A549 (cell line): ENCODE measurements around the gene WNK4. TPM values are rescaled to one million over a fixed set of nuclear protein-coding genes. Genes with fewer than 3 reads are reported as not detected.

Experiments
- ATAC-seq, 2 experiments: fragments of 200-7000 bp in 1 of 2; fragments of >200 bp in 1 of 2; cut with Nextera tagmentation in 1 of 2; cut with Tn5 transposase in 1 of 2; 3 replicates each; pipeline versions ENCODE4 v1.8.0 to v1.9.1; 2018 to 2020; ENCODE audit warnings: mild to moderate bottlenecking in 1 of 2, moderate library complexity in 1 of 2
- CTCF ChIA-PET: fragments of 300-600 bp; sonication (Branson Sonifier 250); formaldehyde crosslinking; extraction: SDS; loops from one replicate; lab custom pipeline; 2021; ENCODE audit warnings: antibody characterized with exemption, inconsistent platforms; lab: Yijun Ruan, JAX
- POLR2A ChIA-PET: fragments of 350-600 bp; formaldehyde crosslinking; extraction: SDS; loops from one replicate; lab custom pipeline; 2021; ENCODE audit warnings: antibody characterized with exemption, inconsistent platforms; lab: Yijun Ruan, JAX
- DNase-seq, 2 experiments: peaks; one replicate each; pipeline versions ENCODE4 v3.0.0 to v3.0.0-alpha.2; 2011 to 2016; ENCODE audit warnings: low read depth in 1 of 2, low spot score in 1 of 2
- FAIRE-seq: peaks from 2 replicates; lab custom pipeline; 2011; peaks lifted over from hg19 to GRCh38; lab: Jason Lieb, UNC
- H3K27ac ChIP-seq, 2 experiments: fragments of >200 bp; sonication (Bioruptor Twin); formaldehyde crosslinking; 3 replicates each; pipeline ENCODE4 v1.5.1; 2016 to 2017
- H3K4me1 ChIP-seq: fragments of >200 bp; sonication (Bioruptor Twin); formaldehyde crosslinking; 3 replicates; pipeline ENCODE4 v1.6.1; 2016
- H3K4me2 ChIP-seq: fragments of >200 bp; sonication (Bioruptor Twin); formaldehyde crosslinking; 3 replicates; pipeline ENCODE4 v1.6.1; 2016
- H3K4me3 ChIP-seq: fragments of >200 bp; sonication (Bioruptor Twin); formaldehyde crosslinking; 3 replicates; pipeline ENCODE4 v1.5.1; 2016
- H3K9me3 ChIP-seq: fragments of >200 bp; sonication (Bioruptor Twin); formaldehyde crosslinking; 3 replicates; pipeline ENCODE4 v1.6.1; 2016
- BHLHE40 ChIP-seq: IDR thresholded peaks from 2 replicates; pipeline ENCODE4 v1.6.1; 2012; ENCODE audit warnings: low read depth, low read length, inconsistent platforms
- CBX2 ChIP-seq: fragments of 200-600 bp; sonication (generic); IDR thresholded peaks from 2 replicates; pipeline ENCODE4 v1.6.1; 2016; ENCODE audit warnings: low read depth, mild to moderate bottlenecking, borderline replicate concordance
- CEBPB ChIP-seq, 2 experiments: fragments of >200 bp in 1 of 2; sonication (Bioruptor Twin) in 1 of 2; formaldehyde crosslinking in 1 of 2; IDR thresholded peaks; 2 replicates each; pipeline ENCODE4 v1.6.1; 2012 to 2016
- CHD2 ChIP-seq: fragments of 150-350 bp; IDR thresholded peaks from 2 replicates; pipeline ENCODE4 v1.6.1; 2014; ENCODE audit warnings: low read length; ENCODE audit not compliant: partially characterized antibody
- EHF ChIP-seq: fragments of 250-450 bp; sonication (Bioruptor Pico); IDR thresholded peaks from 2 replicates; pipeline ENCODE4 v1.5.0; 2020; ENCODE audit warnings: mild to moderate bottlenecking
- EHMT2 ChIP-seq: fragments of 200-600 bp; sonication (generic); IDR thresholded peaks from 2 replicates; pipeline ENCODE4 v1.6.1; 2016; ENCODE audit warnings: antibody characterized with exemption, low read depth, mild to moderate bottlenecking, moderate library complexity
- ESRRA ChIP-seq: fragments of 150-350 bp; IDR thresholded peaks from 2 replicates; pipeline ENCODE4 v1.6.1; 2014; ENCODE audit warnings: mild to moderate bottlenecking, low read length, borderline replicate concordance
- FOSL2 ChIP-seq, 2 experiments: fragments of 450-650 bp in 1 of 2; fragments of >200 bp in 1 of 2; sonication (Bioruptor Twin) in 1 of 2; formaldehyde crosslinking; IDR thresholded peaks; 2 replicates each; pipeline versions ENCODE4 v1.5.0 to v1.6.1; 2016 to 2020; ENCODE audit warnings: mild to moderate bottlenecking in 1 of 2, moderate library complexity in 1 of 2
- HDAC2 ChIP-seq: fragments of 200-600 bp; sonication (generic); IDR thresholded peaks from 2 replicates; pipeline ENCODE4 v1.6.1; 2016
- HEYL ChIP-seq: fragments of 250-450 bp; sonication (Bioruptor Pico); IDR thresholded peaks from 2 replicates; pipeline ENCODE4 v1.8.0; 2021; ENCODE audit warnings: mild to moderate bottlenecking, moderate library complexity
- HOXA7 ChIP-seq: fragments of 250-450 bp; sonication (Bioruptor Pico); IDR thresholded peaks from 2 replicates; pipeline ENCODE4 v1.5.0; 2020; ENCODE audit warnings: mild to moderate bottlenecking, moderate library complexity
- JUN ChIP-seq, 2 experiments: fragments of >200 bp; sonication (Bioruptor Twin); formaldehyde crosslinking; IDR thresholded peaks; 2 replicates in 1 of 2; 3 replicates in 1 of 2; pipeline ENCODE4 v1.6.1; 2016 to 2017
- MAFK ChIP-seq: fragments of 450-650 bp; IDR thresholded peaks from 2 replicates; pipeline ENCODE4 v1.6.1; 2014; ENCODE audit not compliant: partially characterized antibody
- MYC ChIP-seq: IDR thresholded peaks from 2 replicates; pipeline ENCODE4 v1.6.1; 2012; ENCODE audit warnings: mild to moderate bottlenecking, inconsistent platforms, low read length, improper control_type of control experiment, borderline replicate concordance
- POLR2AphosphoS2 ChIP-seq: conservative IDR thresholded peaks from 2 replicates; pipeline ENCODE4 v1.6.1; 2012; ENCODE audit warnings: low read length, improper control_type of control experiment, inconsistent platforms
- RAD21 ChIP-seq, 2 experiments: fragments of >200 bp in 1 of 2; sonication (Bioruptor Twin) in 1 of 2; formaldehyde crosslinking in 1 of 2; IDR thresholded peaks in 1 of 2; conservative IDR thresholded peaks in 1 of 2; 2 replicates in 1 of 2; 3 replicates in 1 of 2; pipeline ENCODE4 v1.6.1; 2012 to 2018; ENCODE audit warnings: inconsistent platforms in 1 of 2
- RARB ChIP-seq: fragments of 250-450 bp; sonication (Bioruptor Pico); IDR thresholded peaks from 2 replicates; pipeline ENCODE4 v1.8.0; 2021; ENCODE audit warnings: mild to moderate bottlenecking, moderate library complexity
- RCOR1 ChIP-seq: fragments of 150-350 bp; IDR thresholded peaks from 2 replicates; pipeline ENCODE4 v1.6.1; 2014; ENCODE audit warnings: antibody characterized with exemption, low read length, low read depth
- SMC3 ChIP-seq: fragments of >200 bp; sonication (Bioruptor Twin); formaldehyde crosslinking; IDR thresholded peaks from 3 replicates; pipeline ENCODE4 v1.6.1; 2018; ENCODE audit warnings: inconsistent platforms
- SREBF2 ChIP-seq: fragments of 450-650 bp; IDR thresholded peaks from 2 replicates; pipeline ENCODE4 v1.6.1; 2014; ENCODE audit warnings: mild to moderate bottlenecking, moderate library complexity
- TFCP2L1 ChIP-seq: fragments of 250-450 bp; sonication (Bioruptor Pico); IDR thresholded peaks from 2 replicates; pipeline ENCODE4 v1.5.0; 2021; ENCODE audit warnings: mild to moderate bottlenecking
- ZC3H11A ChIP-seq: fragments of 450-650 bp; IDR thresholded peaks from 2 replicates; pipeline ENCODE4 v1.6.1; 2014; ENCODE audit warnings: antibody characterized with exemption, mild to moderate bottlenecking
- ZFP36 ChIP-seq: fragments of 450-650 bp; IDR thresholded peaks from 2 replicates; pipeline ENCODE4 v1.6.1; 2014; ENCODE audit warnings: borderline replicate concordance; ENCODE audit not compliant: partially characterized antibody
- WGBS: methylation state at CpG from one replicate; pipeline ENCODE4 v1.1.6; 2017; ENCODE audit errors: missing lambda C conversion rate; 5-methylcytosine and 5-hydroxymethylcytosine counted together
- polyA plus RNA-seq, 4 experiments: library from polyadenylated mRNA; depleted of rRNA in 3 of 4; stranded (reverse); fragments of >200 nt; fragmentation: RNase III in 1 of 4; extraction: RNeasy Plus Mini Kit Qiagen cat#74134 plus additional on column Dnase treatment in 1 of 4; gene quantifications; 2 replicates in 3 of 4; 3 replicates in 1 of 4; pipeline ENCODE4 v1.2.3, GENCODE V29; 2011 to 2017
- TF ChIP-seq, protein P1 (sequence below): fragments of >200 bp; sonication (Bioruptor Twin); formaldehyde crosslinking; IDR thresholded peaks from 3 replicates; pipeline ENCODE4 v1.5.1; 2016
- TF ChIP-seq, protein P2 (sequence below): IDR thresholded peaks from 2 replicates; pipeline ENCODE4 v1.6.1; 2012; ENCODE audit warnings: low read depth, borderline replicate concordance
- TF ChIP-seq, protein P3 (sequence below): fragments of 250-450 bp; sonication (Bioruptor Pico); IDR thresholded peaks from 2 replicates; pipeline ENCODE4 v1.5.0; 2020; ENCODE audit warnings: low read depth, mild to moderate bottlenecking, moderate library complexity
- TF ChIP-seq, protein P4 (sequence below): fragments of >200 bp; sonication (Bioruptor Twin); formaldehyde crosslinking; IDR thresholded peaks from 3 replicates; pipeline ENCODE4 v1.6.1; 2016

Gene WNK4
- polyA plus RNA-seq, 2 of the 4 experiments (the other 2 are of a cell fraction), result 1.1 to 1.5 TPM

DNA sequence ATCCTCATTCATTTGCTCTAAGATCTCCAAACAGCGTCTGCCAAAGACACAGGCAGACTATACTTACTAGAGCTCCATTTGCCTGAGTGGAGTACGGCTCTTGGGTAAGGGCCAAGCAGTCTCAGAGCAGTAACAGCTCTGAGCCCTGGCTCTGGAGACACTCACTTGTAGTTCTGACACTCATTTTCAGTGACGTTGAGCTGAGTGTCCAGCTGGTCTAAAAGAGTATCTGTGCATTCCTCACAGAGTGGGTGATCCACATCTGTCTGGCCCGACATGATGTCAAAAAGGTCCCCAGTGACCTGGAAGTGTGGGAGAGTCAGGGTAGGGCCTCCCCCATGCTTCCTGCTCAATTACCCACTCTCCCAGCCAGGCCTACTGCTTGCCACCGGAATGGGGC, 38.0 kb downstream of the WNK4 start:
- 94% methylated on average over 5 of the region's 5 CpGs for WGBS
- Histone ChIP-seq H3K9me3 (no peaks in the 10 kb centered on the region), H3K27ac (no peak overlapping the region), H3K4me1 (peaks cover 18% of the 10 kb centered on the region), H3K4me3 (no peak overlapping the region), H3K4me2 (no peak overlapping the region)
- DNase-seq, result no peak
- TF ChIP-seq RCOR1 (no peak), HDAC2 (no peak), CHD2 (no peak), CEBPB (IDR thresholded peaks at IDR 0.05) (no peak), MYC (no peak), ZFP36 (no peak), BHLHE40 (no peak), EHMT2 (no peak), TFCP2L1 (CRISPR knock-in tag) (no peak), RAD21 (conservative IDR thresholded peaks at IDR 0.05 in 1 of 2, IDR thresholded peaks at IDR 0.05 in 1 of 2) (no peak), JUN (IDR thresholded peaks at IDR 0.05) (no peak), HEYL (CRISPR knock-in tag) (no peak)
- TF ChIP-seq, protein P1, sequence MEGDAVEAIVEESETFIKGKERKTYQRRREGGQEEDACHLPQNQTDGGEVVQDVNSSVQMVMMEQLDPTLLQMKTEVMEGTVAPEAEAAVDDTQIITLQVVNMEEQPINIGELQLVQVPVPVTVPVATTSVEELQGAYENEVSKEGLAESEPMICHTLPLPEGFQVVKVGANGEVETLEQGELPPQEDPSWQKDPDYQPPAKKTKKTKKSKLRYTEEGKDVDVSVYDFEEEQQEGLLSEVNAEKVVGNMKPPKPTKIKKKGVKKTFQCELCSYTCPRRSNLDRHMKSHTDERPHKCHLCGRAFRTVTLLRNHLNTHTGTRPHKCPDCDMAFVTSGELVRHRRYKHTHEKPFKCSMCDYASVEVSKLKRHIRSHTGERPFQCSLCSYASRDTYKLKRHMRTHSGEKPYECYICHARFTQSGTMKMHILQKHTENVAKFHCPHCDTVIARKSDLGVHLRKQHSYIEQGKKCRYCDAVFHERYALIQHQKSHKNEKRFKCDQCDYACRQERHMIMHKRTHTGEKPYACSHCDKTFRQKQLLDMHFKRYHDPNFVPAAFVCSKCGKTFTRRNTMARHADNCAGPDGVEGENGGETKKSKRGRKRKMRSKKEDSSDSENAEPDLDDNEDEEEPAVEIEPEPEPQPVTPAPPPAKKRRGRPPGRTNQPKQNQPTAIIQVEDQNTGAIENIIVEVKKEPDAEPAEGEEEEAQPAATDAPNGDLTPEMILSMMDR, result no peak
- TF ChIP-seq, protein P2, sequence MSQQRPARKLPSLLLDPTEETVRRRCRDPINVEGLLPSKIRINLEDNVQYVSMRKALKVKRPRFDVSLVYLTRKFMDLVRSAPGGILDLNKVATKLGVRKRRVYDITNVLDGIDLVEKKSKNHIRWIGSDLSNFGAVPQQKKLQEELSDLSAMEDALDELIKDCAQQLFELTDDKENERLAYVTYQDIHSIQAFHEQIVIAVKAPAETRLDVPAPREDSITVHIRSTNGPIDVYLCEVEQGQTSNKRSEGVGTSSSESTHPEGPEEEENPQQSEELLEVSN, result no peak
- CTCF ChIA-PET, result interaction anchor here (0.7 to 14.9 kb wide), 14 partner anchors 8 to 123 kb away, joined by 3 to 336 read pairs (median 6); partner anchors contain the start of genes AOC2, CNTD1, COA3 and PSME3
- no peak for ATAC-seq
- POLR2A ChIA-PET, result no interaction called here
- no peak for FAIRE-seq

DNA sequence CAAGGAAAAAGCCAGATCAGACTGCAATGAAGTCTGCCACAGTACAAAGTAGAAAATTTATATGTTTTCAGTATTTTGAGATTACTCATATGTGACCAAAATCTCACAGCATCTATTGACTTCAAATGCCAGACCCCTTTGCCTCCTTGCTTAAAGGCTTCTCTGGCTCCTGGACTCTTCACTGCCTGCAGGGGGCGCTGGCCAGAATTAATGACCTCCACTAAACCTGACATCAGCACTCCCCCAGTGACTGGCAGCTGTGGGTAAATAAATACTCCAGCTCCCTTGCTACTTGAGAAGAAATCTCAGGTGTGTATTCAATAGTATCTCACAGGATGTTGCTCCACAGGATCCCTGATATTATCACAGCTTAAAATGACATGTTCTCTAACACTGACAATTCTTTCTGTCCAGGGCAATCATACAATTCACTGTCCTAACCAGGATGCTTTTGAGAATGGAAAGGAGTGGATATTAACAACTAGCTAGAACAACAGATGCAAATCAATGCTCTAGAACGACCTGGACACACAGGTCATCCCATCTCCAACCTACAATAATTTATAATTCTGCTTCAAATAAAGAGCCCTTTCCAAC, 39.6 kb downstream of the WNK4 start:
- H3K4me3 ChIP-seq, result no peak overlapping the region
- H3K9me3 ChIP-seq, result no peaks in the 10 kb centered on the region
- DNase-seq (peak; percentile 84 to 85), ATAC-seq (peak; percentile 44 to 66; a peak in 3 of 6 replicates), FAIRE-seq (no peak)
- no peak overlapping the region for H3K4me2 ChIP-seq
- H3K4me1 ChIP-seq, result peaks cover 21% of the 10 kb centered on the region
- ChIA-PET POLR2A (interaction anchor here (1.1 to 1.2 kb wide), 2 partner anchors 46 to 109 kb away, joined by 3 to 4 read pairs; no protein-coding TSS in a partner anchor), CTCF (interaction anchor here (0.5 to 14.9 kb wide), 26 partner anchors 9 to 418 kb away, joined by 3 to 336 read pairs (median 4); partner anchors contain the start of genes AOC2, CNTD1, COA3 and PSME3)
- WGBS, result 8% methylated on average over 2 of the region's 2 CpGs
- no peak overlapping the region for H3K27ac ChIP-seq
- peak; percentile 31 for TF ChIP-seq MAFK
- no peak for TF ChIP-seq SREBF2
- TF ChIP-seq EHF (CRISPR knock-in tag), result no peak
- TF ChIP-seq ZFP36, result no peak
- TF ChIP-seq CBX2, result no peak
- TF ChIP-seq FOSL2 (IDR thresholded peaks at IDR 0.05), result no peak
- no peak for TF ChIP-seq FOSL2 (CRISPR knock-in tag; IDR thresholded peaks at IDR 0.05)
- TF ChIP-seq, protein P3, sequence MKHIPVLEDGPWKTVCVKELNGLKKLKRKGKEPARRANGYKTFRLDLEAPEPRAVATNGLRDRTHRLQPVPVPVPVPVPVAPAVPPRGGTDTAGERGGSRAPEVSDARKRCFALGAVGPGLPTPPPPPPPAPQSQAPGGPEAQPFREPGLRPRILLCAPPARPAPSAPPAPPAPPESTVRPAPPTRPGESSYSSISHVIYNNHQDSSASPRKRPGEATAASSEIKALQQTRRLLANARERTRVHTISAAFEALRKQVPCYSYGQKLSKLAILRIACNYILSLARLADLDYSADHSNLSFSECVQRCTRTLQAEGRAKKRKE (CRISPR knock-in tag), result no peak
- peak; percentile 50 for TF ChIP-seq SMC3
- TF ChIP-seq, protein P4, sequence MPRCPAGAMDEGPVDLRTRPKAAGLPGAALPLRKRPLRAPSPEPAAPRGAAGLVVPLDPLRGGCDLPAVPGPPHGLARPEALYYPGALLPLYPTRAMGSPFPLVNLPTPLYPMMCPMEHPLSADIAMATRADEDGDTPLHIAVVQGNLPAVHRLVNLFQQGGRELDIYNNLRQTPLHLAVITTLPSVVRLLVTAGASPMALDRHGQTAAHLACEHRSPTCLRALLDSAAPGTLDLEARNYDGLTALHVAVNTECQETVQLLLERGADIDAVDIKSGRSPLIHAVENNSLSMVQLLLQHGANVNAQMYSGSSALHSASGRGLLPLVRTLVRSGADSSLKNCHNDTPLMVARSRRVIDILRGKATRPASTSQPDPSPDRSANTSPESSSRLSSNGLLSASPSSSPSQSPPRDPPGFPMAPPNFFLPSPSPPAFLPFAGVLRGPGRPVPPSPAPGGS, result no peak
- peak; percentile 26 to 40; a peak in 2 of 5 replicates for TF ChIP-seq RAD21 (conservative IDR thresholded peaks at IDR 0.05 in 1 of 2, IDR thresholded peaks at IDR 0.05 in 1 of 2)
- no peak for TF ChIP-seq RARB (CRISPR knock-in tag)
- no peak for TF ChIP-seq HOXA7 (CRISPR knock-in tag)
- TF ChIP-seq ZC3H11A, result no peak
- TF ChIP-seq, protein P1, result peak; percentile 82
- no peak for TF ChIP-seq POLR2AphosphoS2
- no peak for TF ChIP-seq ESRRA
